Measurements from ENCODE around the gene DLGAP4.

- TF ChIP-seq CTCF (IDR thresholded peaks at IDR 0.05) (no peak), POLR2A (IDR thresholded peaks at IDR 0.05) (no peak)
Measured at GRCh38 chr20:36334281-36335205, 28.4 kb downstream of the DLGAP4 start.
